GM18526 (cell line): ENCODE data around the gene SPOP.

Experiments
- POLR2A ChIP-seq: IDR thresholded peaks from 3 replicates; pipeline ENCODE4 v1.6.1; 2011; ENCODE audit not compliant: insufficient read length; ENCODE audit errors: extremely low read depth

SPOP gene

GRCh38 chr17:49700960-49701359 lies 23.1 kb upstream of the SPOP start:
- TF ChIP-seq POLR2A, result no peak

GRCh38 chr17:49699966-49700575 lies 22.2 kb upstream of the SPOP start:
- no peak for TF ChIP-seq POLR2A

GRCh38 chr17:49698005-49698404 lies 20.1 kb upstream of the SPOP start:
- TF ChIP-seq POLR2A, result no peak

- no peak for TF ChIP-seq POLR2A
These were observed 18.4 kb upstream of the SPOP start for GRCh38 chr17:49696233-49696761.

GRCh38 chr17:49695698-49696232 lies 17.9 kb upstream of the SPOP start:
- no peak for TF ChIP-seq POLR2A

- no peak for TF ChIP-seq POLR2A
These were observed 17.2 kb upstream of the SPOP start for GRCh38 chr17:49694847-49695697.

GRCh38 chr17:49692751-49693150 lies 14.9 kb upstream of the SPOP start:
- TF ChIP-seq POLR2A, result no peak

- no peak for TF ChIP-seq POLR2A
These were observed 13.8 kb upstream of the SPOP start for GRCh38 chr17:49691677-49692191.

GRCh38 chr17:49691086-49691676 lies 13.3 kb upstream of the SPOP start:
- no peak for TF ChIP-seq POLR2A

- TF ChIP-seq POLR2A, result no peak
These were observed 12.4 kb upstream of the SPOP start for GRCh38 chr17:49690256-49690655.

- no peak for TF ChIP-seq POLR2A
These were observed 11.0 kb upstream of the SPOP start for GRCh38 chr17:49688848-49689247.

GRCh38 chr17:49687878-49688491 lies 10.1 kb upstream of the SPOP start:
- TF ChIP-seq POLR2A, result no peak

GRCh38 chr17:49681106-49681979 lies 3.4 kb upstream of the SPOP start:
- no peak for TF ChIP-seq POLR2A

GRCh38 chr17:49680314-49680713 lies 2.4 kb upstream of the SPOP start:
- no peak for TF ChIP-seq POLR2A
